NCI-H2196 (cell line): ENCODE data around the gene SNRPA.
"Not testable (repeated sequence)": the region's sequence is repeated elsewhere in the genome, so short reads cannot be mapped to it uniquely, and the experiment has no call there.

Experiments used
- DNase-seq: peaks from one replicate; lab custom pipeline; 2025; ENCODE audit not compliant: unreplicated experiment; lab: John Stamatoyannopoulos, UW

Gene SNRPA

GRCh38 chr19:40776364-40776763, 25.4 kb downstream of the SNRPA start:
- DNase-seq = no peak

DNA sequence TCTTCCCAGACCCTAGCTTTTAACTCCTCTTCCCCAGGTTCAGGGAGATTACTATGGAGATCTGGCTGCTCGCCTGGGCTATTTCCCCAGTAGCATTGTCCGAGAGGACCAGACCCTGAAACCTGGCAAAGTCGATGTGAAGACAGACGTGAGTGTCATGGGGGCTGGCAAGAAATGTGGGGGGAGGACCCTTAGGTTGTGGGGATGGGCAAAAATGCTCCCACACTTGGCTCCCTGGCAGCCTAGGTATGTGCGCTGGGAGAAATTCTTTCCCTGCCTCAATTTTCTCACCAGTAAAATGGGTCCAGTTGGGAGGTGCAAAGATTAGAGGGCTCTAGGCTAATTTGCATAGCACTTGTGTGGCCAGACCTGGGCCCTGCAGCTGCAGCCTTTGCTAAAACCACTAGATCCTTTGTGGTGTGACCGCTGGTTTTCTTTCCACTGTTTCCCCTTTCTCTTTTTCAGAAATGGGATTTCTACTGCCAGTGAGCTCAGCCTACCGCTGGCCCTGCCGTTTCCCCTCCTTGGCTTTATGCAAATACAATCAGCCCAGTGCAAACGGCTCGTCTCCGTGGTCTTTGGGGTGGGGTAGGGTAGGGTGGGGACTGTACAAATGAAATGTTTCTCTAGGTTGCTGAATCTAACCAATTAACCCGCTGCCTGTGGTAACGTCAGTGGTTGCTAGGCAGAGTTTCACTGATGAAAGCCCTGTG, 26.1 kb downstream of the SNRPA start:
- DNase-seq = peak; percentile 93

DNA sequence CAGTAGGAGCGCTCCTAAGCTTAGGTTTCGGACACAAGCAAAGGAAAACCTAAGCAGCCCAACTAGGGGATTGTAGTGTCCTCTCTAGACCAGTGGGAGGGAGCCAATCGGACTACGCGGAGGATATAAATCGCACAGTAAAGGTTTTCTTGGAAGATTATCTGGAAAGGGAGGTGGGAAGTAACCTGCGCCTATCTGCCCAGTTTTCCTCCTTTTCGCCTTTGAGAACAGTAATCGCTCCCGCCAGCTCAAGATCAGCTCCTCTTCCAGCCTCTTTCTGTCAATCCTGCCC, 26.6 kb downstream of the SNRPA start:
- DNase-seq = no peak

DNA sequence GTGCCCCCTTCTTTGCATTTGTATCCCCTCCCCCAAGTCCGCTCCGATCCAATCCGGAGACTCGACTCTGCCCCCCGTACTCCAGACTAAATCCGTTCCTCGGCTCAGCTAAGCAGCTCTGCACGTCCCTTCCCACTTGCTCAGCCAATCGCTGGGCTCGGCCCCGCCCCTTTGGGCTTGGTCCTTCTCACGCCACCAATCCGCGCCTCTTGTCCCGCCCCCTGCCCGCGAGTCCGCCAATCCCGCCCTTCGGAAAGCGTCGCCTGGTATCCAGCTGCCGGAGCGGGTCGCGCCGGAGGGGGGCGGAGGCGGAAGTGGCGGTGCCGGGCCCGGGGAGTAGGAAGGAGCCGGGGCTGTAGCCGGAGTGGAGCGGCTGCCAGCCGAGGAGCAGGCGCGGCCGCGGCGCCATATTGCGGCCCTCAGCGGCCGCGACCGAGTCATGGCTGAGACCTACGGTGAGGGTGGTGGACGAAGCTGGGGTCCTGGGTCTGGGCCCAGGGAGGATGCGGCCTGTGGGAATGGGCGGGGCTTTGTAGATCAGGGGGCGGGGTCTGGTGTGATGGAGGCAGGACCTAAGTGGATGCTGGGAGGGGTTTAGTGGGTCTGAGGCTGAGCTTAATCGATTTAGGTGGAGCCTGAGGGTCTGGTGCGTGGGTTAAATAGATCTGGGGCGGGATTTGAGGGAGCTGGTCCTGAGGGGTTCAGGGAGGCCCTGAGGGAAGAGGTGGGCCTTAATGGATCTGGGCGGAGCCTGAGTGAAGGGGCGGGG, 27.1 kb downstream of the SNRPA start, which contains the start of gene RAB4B:
Gene RAB4B (plus strand): TSS at position 311 of the 769 bp plus-strand sequence. CDS start 129 bp downstream, at position 440.
- peak; percentile 99 for DNase-seq

DNA sequence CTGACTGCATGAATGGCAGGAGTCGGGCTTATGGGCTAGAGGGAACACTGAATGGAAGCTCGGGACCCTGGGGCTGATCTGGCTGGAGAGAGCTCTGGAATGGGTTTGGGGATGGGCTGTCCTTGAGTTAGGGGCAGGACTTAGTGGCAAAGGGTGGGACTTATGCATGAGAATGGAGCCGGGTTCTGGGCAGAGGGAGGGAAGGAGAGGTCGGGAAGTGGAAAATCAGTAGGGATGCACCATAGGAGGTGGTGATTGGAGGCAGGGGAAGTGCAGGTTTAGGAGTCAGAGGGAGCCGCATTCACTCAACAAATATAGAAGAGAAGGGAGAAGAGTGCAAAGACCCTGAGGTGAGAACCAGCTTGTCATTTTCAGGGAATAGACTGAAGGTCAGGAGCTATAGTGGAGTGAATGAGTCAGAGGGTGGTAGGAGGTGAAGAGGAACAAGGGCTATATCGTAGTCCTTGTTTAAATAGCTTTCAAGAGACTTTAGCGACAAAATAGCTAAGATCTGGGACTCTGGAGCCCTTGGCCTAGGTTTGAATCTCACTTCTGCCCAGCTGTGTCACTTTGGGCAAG, 27.8 kb downstream of the SNRPA start:
- no peak for DNase-seq

- DNase-seq = no peak
These were observed 29.6 kb downstream of the SNRPA start for GRCh38 chr19:40780582-40780981.

DNA sequence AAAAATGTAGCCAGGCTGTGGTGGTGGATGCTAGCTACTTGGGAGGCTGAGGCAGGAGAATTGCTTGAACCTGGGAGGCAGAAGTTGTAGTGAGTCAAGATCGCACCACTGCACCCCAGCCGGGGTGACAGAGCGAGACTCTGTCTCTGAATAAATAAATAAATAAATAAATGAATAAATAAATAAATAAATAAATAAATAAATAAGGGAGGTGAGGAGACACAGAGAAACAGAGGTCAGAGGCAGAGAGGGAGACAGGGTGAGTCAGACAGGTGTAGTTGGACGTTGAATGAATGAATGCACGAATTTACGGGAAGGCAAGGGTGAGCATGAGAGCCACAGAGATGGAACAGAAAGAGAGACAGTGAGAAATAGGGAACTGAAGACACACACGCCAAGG, 30.1 kb downstream of the SNRPA start:
- no peak for DNase-seq

DNA sequence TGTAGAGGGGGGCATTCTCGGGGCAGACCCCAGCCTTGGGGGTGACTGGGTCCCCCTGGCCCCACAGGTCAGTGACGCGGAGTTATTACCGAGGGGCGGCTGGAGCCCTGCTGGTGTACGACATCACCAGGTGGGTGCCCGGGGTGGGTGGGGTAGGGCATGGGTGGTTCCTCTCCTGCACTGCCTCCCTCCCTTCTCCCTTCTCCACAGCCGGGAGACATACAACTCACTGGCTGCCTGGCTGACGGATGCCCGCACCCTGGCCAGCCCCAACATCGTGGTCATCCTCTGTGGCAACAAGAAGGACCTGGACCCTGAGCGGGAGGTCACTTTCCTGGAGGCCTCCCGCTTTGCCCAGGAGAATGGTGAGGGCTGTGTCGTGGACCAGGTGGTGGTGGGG, 32.7 kb downstream of the SNRPA start:
- DNase-seq = no peak

DNA sequence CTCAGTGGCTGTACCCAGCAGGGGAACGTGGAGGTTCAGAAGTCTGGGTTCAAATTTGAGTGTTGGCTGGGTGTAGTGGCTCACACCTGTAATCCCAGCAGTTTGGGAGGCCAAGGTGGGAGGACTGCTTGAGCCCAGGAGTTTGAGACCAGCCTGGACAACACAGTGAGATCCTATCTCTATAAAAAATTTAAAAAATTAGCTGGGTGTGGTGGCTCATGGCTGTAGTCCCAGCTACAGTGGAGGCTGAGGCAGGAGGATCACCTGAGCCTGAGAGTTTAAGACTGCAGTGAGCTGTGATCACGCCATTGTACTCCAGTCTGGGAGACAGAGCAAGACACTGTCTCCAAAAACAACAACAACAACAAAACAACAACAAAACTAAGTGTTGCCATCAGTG, 33.1 kb downstream of the SNRPA start:
- not testable (repeated sequence) for DNase-seq

DNA sequence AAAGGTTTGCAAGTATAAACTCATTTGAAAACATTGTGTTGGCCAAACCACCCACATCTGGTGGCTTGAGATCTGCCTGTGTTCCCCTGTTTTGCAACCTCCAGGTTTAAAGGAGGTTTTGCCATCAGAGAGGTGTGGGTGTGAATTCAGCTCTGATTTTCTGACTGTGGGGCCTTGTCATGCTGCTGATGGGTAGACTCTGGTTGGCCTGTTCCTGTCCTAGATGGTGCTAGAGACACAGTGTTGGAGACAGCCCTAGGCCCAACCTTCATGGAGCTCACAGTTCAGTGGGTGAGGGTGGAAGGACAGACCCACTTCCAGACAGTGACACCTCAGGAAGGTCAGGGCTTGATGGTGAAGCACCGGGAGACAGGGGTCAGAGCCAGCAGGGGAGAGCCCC, 34.5 kb downstream of the SNRPA start:
- DNase-seq = no peak

- DNase-seq = no peak
These were observed 35.3 kb downstream of the SNRPA start for GRCh38 chr19:40786060-40787037.

DNA sequence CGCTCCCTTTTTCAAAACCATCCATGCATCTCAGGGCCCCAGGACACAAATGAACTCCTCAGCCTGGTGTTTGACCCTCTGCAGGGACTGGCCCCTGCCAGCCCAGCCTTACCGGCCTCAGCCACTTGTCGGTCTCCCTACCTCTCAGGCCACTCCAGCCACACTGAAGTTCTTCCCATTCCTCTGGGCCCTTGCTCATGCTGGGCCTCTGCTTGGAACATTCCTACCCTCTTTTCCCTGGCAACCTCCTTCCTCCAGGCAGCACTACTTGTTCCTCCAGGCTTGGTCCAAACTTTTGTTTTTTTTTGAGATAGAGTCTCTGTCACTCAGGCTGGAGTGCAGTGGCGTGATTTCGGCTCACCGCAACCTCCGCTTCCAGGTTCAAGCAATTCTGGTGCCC, 40.3 kb downstream of the SNRPA start:
- no peak for DNase-seq

DNA sequence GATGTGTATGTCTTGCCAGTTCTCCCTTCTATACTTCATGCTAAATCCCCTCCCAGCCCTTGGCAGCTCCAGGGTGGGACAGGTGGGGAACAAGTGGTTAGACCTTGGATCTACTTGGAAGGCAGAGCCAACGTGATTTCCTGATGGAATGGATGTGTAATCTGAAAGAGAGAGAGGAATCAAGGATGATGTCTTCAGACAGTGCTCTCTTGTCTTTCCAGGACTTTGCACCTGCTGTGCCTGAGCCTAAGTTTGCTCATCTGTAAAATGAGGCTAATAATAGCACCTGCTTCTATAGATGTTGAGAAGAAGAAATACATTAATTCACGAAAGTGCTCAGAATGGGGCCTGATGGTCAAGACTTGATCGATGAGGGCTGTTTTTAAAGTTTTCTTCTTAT, 41.0 kb downstream of the SNRPA start:
- no peak for DNase-seq

DNA sequence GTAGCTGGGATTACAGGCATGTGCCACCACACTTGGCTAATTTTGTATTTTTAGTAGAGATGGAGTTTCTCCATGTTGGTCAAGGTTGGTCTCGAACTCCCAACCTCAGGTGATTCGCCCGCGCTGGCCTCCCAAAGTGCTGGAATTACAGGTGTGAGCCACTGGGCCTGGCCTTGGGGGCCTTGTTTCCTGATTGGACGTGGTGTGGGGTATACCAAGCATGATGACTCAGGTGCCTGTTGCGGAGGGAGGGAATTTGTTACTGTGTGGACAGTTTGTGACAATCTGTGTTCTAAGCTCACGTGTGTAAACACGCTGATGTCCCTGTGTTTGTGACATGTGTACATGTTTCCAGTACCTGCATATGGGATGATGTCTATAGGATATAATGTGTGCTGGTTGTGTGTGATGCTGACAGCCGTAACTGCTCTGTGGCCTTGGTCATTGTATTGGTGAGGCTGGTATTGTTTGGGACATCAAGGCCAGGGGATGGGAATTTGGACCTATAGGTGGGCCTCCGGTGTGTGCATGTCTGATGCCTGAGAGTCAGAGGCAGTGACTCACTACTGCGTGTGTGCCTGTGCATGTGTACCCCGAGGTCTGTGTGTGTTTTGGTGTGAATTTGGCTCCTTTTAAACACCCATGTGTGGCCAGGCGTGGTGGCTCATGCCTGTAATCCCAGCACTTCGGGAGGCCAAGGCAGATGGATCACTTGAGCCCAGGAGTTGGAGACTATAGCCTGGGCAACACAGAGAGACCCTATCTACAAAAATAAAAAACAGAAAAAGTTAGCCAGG, 46.4 kb downstream of the SNRPA start:
- DNase-seq = no peak

- peak; percentile 46 for DNase-seq
These were observed 47.1 kb downstream of the SNRPA start for GRCh38 chr19:40797963-40798682.

DNA sequence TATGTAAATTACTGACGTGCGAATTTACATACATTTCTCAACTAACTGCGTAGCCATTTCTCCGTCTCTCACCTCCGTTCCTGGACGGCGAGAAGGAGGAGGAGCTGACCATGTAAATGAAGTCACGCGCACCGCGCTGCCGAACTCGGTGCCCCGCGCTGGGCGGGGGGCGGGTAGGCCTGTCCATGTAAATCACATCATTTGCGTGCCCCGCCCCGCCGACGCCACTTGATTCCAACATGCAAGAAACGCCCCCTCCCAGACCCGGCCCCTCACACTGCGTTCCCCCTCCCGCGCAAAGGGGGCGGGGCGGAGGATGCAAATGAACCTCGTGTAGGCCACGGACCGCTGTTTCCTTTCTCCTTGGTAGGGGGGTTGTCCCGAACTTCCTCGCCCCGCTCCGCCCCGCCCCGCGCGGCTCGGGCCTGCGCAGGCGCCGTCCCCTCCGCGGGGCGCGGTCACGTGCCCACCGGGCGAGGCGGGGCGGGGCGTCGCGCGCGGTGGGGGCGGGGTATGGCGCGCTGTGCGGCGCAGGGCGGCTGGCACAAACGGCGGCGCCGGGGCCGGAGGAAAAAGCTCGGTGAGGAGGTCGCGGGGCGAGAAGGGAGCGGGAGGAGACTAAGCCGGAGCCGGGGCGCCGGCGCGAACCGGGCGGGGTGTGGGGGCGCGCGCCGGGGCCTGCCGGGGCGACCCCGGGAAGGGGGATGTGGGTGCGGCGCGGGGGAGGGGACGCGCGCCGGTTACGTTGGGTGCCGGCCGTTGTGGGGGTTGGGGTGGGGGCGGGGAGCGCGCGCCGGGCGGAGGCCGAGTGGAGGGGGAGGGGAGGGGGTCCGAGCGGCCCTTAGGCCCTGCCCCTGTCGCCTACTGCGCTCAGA, 47.9 kb downstream of the SNRPA start, which contains the start of gene EGLN2:
Gene EGLN2 (plus strand): TSS at position 509 of the 875 bp plus-strand sequence. CDS start 1,382 bp downstream, outside the sequence.
- peak; percentile 99 for DNase-seq

- no peak for DNase-seq
These were observed 48.7 kb downstream of the SNRPA start for GRCh38 chr19:40799558-40800338.
